Dermis microvascular lymphatic vessel endothelial cell (primary cell): ENCODE measurements around the gene RGS13. TPM values are rescaled to one million over a fixed set of nuclear protein-coding genes. Genes with fewer than 3 reads are reported as not detected.
"Not testable (repeated sequence)": the region's sequence is repeated elsewhere in the genome, so short reads cannot be mapped to it uniquely, and the experiment has no call there.

Experiments
- DNase-seq, 2 donors: peaks; one replicate each; pipeline versions ENCODE4 v3.0.0 to v3.0.0-alpha.2; 2010; ENCODE audit warnings: low read depth in 2 of 2
- total RNA-seq: library from RNA; depleted of rRNA; stranded (reverse); fragments of >200 nt; gene quantifications from 2 replicates; pipeline ENCODE4 v1.2.1, GENCODE V29; 2014

RGS13 gene
- total RNA-seq, 1 donor from 2014 or later: not detected

DNA sequence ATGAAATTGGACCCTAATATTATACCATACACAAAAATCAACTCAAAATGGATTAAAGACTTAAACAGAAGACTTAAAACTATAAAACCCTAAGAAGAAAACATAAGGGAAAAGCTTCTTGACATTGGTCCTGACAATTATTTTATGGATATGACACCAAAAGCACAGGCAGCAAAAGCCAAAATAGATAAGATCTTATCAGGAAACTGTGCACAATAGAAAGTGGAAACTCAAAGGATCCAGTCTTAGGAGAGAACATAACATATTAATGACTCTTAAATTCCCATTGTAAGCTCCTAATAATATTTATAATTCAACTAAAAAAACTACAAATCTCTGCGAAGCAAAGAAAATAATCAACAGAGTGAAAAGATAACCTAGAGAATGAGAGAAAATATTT, 39.8 kb downstream of the RGS13 start:
- DNase-seq: peak; percentile 2 to 60

DNA sequence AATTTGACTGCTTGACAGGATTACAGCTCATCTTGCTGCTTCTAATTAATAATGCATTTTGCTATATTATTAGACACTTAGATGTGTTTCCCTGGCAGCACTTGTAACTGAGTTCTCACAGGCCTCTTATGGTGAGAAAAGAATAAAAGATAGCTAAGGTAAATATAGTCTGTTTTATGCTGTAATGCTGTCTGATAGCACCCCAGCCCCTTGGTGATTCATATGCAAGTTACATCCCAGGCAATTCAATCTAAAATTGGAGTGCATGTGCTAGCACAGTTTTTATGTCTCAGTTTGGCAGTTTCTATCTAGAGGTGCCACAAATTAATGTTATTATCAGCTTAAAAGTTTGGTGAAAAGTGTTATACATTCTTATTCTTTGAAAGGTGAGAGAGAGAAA, 42.2 kb downstream of the RGS13 start:
- DNase-seq: no peak

DNA sequence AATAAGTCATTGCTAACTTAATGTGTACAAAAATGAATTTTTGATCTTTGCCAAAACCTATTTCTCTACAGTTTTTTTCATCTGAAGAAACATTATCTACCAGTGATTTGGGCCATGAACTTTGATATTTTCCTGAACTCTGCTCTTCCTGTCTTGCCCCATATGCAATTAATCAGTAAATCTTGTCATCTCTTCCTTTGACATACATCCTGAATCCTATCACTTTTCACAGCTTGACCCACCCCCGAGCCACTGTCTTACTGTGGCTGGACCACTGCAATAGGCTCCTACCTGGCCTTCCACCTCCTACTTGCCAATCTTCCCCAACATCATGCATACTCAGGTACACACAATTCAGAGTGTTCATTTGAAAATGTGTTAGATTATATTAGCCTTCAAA, 46.4 kb downstream of the RGS13 start:
- no peak for DNase-seq

DNA sequence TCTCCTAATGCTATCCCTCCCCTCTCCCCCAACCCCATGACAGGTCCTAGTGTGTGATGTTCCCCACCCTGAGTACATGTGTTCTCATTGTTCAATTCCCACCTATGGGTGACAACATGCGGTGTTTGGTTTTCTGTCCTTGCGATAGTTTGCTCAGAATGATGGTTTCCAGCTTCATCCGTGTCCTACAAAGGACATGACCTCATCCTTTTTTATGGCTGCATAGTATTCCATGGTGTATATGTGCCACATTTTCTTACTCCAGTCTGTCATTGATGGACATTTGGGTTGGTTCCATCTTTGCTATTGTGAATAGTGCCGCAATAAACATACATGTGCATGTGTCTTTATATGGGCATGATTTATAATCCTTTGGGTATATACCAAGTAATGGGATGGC, 47.1 kb downstream of the RGS13 start:
- not testable (repeated sequence) for DNase-seq

DNA sequence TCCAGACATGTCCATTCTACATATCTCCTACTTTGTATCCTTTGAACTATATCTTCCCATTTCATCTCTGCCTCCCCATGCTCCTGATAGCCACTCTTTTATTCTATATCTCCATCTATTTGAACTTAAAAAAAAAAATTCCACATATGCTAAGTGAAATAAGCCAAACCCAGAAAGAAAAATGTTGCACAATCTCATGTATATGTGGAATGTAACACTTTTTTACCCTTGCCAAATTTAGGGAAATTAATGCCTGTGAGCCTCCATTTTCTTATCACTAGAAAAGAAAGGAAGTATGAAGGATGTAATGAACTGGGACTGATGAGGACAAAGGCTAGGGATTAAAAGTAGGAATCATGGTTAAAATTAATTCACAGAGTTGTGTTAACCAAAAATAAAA, 53.5 kb downstream of the RGS13 start:
- no peak for DNase-seq

DNA sequence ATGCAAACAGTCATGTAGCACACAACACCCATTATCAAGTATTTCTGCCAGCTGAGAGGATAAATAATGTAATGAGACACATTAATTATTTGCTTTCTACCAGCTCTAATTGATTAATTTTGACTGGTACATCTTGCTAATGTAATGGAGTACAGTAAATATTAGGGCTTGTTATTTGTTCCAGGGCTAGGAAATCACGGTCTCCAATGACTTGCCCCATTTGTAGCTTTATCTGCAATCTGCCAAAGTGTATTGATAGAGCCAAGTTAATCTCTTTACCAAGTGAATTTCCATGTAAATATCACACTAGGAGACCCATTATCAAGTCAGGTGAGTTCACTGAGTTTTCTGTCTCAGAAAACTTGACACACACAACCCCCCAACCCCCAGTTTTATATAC, 55.1 kb downstream of the RGS13 start:
- no peak for DNase-seq

DNA sequence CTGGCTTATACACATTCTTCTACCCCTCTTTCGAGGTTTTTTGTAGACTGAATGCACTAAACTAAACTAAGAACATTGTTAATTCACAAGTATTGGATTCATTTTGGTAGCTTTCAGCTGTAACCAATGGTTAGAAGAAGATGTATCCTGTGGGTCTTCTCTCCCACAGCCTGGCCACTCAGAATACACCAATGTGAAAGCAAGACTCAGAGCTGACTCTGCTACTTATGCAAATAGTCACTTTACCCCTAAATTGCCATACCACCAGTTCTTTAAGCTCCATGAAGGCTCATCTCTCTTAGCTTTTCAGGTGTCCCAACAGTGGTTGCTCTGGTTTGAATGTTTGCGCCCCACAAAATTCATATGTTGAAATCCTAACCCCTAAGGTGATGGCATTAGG, 60.1 kb downstream of the RGS13 start:
- no peak for DNase-seq

DNA sequence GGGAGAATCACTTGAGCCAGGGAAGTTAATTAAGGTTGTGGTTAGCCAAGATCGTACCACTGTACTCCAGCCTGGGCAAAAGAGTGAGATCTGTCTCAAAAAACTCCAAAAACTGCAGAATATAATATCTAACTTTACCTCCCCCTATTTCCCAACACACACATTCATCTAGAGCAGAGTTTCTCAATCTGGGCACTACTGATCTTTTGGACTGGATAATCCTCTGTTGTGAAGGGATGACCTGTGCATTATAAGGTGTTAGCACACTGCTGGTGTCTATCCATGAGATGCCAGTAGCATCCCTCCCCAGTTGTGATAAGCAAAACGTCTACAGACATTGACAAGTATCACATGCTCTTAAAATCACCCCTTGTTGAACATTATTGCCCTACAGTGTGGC, 61.8 kb downstream of the RGS13 start:
- no peak for DNase-seq

DNA sequence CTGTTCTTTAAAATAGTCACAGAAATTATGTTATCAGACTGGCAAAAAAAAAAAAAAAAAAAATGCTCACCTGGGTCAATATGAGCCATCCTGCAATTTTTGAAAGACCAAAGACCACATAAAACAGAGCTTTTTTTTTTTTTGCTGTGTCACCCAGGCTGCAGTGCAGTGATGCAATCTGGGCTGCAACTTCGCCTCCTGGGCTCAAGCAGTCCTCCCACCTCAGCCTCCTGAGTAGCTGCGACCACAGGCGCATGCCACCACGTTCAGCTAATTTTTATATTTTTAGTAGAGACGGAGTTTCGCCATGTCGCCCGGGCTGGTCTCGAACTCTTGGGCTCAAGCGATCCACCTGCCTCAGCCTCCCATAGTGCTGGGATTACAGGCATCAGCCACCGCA, 62.8 kb downstream of the RGS13 start:
- DNase-seq: no peak

DNA sequence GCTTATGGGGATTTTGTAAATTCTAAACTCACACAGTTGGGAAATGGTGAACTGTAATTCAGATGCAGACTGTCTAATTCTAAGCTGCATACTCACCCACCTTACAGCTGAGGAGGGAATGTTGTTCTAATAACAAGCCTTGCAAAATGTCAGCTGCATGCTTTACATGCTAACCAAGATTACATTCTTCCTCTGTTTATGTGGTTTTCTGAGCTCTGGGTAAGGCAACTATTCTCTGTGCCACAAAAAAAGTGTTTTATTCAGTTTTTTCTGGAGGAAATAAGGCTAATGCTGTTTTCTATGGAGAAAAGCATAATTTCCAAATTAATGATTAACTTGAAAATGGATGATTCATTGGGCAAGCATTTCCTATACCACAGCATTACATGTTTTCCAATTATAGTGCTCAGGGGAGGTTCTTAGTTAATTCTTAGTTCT, 64.9 kb downstream of the RGS13 start:
- DNase-seq: peak in 1 of 2 donors; percentile 11

DNA sequence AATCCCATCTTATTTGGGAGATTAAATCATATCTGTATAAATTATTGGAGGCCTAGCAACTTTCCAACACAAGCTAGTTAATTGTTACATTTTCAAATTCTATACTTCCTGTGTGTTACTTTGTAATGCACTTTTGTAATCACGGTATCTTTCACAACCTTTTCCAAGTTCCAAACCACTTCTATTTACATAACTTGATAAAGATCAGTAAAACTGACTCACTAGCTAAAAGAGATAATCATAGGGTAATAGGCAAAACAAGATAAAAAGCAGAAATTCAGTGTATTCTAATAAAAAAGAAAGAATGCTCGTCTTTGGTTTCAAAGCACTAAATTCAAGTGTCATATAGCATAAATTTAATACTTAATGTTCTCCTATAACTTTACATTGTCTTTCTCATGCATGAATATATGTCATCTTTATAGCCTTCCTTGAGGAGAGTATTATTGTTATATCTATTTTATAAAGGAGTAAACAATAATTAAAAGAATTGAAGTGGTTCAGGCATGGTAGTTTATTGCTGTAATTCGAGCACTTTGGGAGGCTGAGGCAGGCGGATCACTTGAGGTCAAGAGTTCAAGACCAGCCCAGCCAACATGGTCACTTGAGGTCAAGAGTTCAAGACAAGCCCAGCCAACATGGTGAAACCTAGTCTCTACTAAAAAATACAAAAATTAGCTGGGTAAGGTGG, 66.4 kb downstream of the RGS13 start:
- DNase-seq: peak in 1 of 2 donors; percentile 12

DNA sequence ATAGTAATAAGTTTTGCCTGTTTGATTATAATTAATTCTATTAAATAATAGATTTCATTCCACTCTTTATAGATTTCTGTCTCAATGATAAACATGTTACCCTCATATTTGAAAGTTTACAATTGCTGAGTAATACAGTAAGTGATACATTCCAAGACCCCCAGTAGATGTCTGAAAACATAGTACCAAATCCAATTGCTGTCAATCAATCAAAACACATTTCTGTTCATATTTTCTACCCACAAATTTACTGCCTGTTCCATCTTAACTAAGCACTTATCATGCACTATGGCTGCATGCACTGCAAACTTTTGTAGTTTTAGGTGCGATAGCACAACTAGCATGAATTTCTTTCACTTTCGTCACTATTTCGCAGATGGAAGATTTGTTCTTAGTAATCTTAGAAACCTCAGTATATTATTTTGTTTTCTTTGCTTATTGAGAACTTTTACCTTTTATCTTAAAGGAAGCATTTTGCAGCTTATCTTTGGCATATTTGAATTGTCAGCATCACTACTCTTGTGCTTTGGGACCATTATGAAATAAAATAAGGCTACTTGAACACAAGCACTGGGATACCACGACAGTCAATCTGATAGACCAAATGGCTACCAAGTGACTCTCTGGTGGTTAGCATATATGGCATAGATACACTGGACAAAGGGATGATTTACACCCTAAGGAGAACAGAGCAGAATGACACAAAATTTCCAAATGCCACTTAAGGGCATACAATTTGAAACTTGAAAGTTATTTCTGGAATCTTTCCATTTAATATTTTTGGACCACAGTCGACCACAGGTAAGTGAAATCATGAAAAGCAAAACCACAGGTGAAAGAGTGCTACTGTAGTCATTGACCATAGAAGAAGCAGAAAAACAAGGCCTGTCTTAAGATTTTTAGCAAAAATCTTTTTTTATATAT, 67.6 kb downstream of the RGS13 start:
- no peak for DNase-seq

DNA sequence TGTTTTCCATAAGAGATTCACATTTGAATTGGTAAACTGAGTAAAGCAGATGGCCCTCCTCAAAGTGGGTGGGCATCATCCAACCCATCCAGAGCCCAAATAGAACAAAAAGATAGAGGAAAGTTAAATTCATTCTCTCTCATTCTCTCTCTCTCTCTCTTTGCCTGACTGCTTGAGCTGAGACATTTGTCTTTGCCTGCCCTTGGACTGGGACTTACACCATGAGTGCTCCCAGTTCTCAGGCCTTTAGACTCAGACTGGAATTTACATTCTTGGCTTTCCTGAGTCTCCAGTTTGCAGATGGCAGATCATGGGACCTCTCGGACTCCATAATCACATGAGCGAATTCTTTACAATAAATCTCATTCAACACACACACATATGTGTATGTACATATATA, 69.6 kb downstream of the RGS13 start:
- DNase-seq: no peak

DNA sequence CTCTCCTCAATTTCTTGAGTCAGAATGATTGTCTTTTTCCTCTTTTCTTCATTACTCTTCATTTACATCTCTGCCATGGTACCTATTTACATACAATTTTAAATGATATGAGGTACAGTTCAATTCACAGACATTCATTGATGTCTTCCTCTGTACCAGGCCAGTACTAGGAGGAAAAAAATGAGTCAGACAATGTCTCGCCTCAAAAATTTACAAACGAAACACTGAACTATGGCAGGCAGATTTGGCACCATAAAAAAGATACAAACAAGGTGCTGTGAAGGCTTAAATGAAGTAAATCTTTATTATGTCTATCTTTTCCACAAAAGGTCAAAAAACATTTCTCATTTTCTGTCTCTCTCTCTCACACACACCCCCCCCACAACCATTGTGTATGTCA, 71.0 kb downstream of the RGS13 start:
- DNase-seq: no peak

DNA sequence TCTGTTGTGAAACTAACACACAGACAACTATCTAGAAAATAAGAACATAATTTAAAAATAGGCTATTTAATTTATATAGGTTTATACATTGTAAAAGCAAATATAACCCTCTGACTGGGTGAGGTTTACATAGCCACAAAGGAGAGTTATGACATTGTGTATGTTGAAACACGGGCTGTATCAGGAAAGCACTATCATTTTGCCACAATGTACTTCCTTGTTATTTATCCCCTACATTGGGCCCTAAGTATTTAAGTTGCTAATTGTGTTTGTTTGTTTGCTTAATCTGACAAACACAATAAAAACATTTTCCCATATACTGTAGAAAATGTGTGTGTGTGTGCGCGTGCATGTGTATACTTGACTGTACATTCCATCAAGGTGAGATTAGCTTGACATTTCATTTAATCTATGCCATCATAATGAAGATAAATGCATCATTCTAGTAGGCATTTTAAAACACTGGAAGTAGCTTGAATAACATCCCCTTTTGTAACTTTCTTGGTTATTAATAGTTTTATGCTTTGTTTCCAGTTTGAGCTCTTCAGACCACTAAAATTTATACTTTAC, 72.1 kb downstream of the RGS13 start:
- no peak for DNase-seq

DNA sequence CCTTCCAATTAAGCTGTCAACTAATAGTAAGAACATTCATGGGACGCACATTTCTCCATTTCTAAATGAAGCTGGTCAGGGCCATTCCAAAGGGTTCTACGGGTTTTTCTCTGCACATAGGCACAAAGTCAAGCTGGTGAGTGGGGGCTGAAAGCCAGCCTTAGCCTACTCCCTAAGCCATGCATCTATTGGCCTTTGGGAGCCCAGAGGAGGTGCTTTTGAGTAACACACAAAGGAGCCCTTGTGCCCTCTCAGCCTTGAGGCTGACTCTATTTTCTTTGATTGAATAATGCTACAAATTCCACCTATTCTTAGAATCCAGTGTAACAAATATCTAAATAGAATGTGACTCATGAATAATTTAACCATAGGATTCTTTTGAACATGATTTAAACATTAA, 73.6 kb downstream of the RGS13 start:
- no peak for DNase-seq

Other genes with a start within 250 kb of the RGS13 start
- gene RGS1, start 60.4 kb upstream of the RGS13 start, total RNA-seq: not detected in 2 replicates
- gene RGS2, start 172.9 kb downstream of the RGS13 start, total RNA-seq: 2.3 and 4.2 TPM in 2 replicates